Measurements from ENCODE around the gene SSR3.

DNA sequence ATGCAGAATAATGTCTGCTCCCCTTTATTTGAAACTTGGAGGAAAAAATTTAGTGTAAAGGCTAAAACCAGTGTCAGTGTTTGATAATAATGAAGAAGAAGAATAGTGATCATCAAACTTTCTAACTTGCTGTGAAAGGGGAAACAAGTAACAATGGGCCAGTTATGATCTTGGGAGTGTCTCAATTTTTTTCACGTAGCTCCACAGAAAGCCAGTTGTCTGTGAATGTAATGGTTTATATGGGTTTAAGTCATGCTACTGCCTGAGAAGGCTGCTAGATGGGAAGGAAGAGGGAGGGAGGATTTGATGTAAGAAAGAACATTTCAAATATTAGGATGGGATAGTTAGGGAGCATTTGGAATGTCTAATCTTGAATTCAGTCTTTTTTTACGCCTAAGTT is 21.1 kb upstream of the SSR3 start:
- TF ChIP-seq REST (IDR thresholded peaks at IDR 0.05; ENCODE audit: insufficient read depth in 1 of 2, low read depth in 2 of 2, low read length in 2 of 2) (no peak), POLR2AphosphoS5 (IDR thresholded peaks at IDR 0.05; ENCODE audit: low read depth, low read length) (no peak)
